TTC549 (cell line): ENCODE data around the gene OR52R1.
"Not testable (repeated sequence)": the region's sequence is repeated elsewhere in the genome, so short reads cannot be mapped to it uniquely, and the experiment has no call there.

Experiments
- FAIRE-seq: peaks from 2 replicates; lab custom pipeline; 2012; peaks lifted over from hg19 to GRCh38; lab: Jason Lieb, UNC

The OR52R1 gene

GRCh38 chr11:4804280-4804679 is at the start of gene OR52R1:
Gene OR52R1, minus strand, starts transcription at chr11:4804380. Its CDS starts 0 bp downstream, at chr11:4804380.
- FAIRE-seq: no peak

GRCh38 chr11:4851033-4851432 is 46.9 kb upstream of the OR52R1 start:
- no peak for FAIRE-seq

DNA sequence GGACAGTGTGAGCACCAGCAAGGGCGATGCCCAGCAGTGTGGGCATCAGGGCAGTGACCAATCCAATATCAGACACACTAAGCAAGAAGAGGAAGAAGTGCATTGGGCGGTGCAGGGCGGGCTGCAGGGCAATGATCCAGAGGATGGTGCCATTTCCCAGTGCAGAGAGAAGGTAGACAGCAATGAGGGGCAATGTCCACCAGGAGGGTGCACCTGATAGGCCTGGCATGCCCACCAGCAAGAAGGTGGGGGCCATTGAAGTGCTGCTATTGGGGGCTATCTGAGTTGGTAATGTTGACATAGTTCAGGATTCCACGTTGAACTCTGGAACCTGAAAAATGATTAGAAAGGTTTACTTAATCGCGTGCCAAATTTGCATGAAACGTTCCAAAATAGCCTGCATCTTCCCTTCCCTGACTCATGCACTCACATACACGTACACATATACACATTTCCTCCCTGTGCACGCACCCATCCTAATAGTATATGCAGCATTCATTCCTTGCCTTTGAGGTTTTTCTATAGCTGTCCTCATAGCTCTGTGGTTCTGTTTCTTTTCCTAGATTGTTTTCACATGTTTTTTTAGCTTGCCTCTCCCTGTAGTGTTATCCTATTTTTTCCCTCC is 44.8 kb upstream of the OR52R1 start, which contains the start of gene OR51S1:
TSS of gene OR51S1 (minus strand) at position 301 of the 625 bp plus-strand sequence. CDS start at position 301, 0 bp downstream.
- FAIRE-seq: no peak

GRCh38 chr11:4839851-4840549 is 35.8 kb upstream of the OR52R1 start:
- no peak for FAIRE-seq

- FAIRE-seq: no peak
Measured at GRCh38 chr11:4830909-4831308, 26.7 kb upstream of the OR52R1 start.

DNA sequence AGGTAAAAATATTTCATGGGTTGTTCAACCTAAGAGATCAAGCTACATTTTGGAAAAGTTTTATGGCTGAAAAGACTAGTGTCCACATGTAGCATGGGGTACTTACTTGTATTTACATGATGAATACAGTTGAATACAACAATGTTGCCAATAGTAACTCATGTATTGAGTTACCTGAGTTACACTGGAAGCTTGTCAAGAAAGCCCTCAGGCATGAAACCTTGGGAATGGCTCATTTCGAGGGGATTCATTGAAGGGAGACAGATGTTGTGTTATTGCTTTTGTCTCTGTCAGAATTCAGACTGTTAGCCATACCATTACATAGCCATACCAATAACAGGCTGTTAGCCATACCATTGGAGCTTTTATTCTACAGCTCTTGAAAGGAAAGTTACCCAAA is 26.2 kb upstream of the OR52R1 start:
- no peak for FAIRE-seq

GRCh38 chr11:4826425-4826824 is 22.2 kb upstream of the OR52R1 start:
- no peak for FAIRE-seq

DNA sequence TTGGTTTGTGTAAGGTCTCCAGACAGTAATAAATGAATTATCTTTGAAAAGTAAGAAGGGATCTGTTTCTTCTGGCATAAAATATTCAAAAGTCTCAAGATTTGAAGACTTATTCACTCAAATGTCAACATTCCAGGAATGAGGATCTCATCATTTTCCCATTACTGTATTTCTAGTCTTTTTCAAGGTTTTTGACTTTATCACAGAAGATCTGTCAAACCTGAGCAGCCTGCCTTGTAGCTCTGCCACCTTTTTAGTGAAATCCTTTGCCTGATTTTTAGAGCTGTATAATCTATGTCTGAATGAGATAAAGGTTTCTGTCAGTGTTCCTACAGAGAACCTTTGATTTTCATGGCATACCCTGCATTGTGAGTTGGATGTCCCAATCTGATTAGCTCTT is 21.0 kb upstream of the OR52R1 start:
- FAIRE-seq: no peak

- no peak for FAIRE-seq
Measured at GRCh38 chr11:4821021-4821420, 16.8 kb upstream of the OR52R1 start, which contains the start of gene OR51F2. Gene OR51F2, plus strand, starts transcription at chr11:4821321. Its CDS starts 101 bp downstream, at chr11:4821422.

DNA sequence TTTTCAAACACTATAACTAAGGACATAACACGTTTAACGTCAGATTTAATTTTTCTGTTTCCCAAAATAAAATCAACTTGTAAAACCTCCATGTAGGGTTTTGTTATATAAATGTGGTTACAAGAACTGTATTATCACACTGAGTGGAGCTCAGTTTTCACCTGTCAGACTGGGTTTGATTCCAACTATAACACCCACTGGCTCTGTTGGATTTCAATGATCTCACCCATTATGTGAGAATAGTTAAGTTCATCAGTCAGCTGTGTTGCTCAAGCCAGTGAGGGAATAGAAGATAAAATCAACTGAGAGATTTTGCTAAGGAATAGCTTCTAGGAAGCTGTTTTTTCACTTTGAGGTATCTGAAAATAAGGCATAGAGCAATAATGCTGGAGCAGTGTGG is 5.1 kb upstream of the OR52R1 start:
- no peak for FAIRE-seq

GRCh38 chr11:4808476-4808875 is 4.3 kb upstream of the OR52R1 start:
- no peak for FAIRE-seq

GRCh38 chr11:4801316-4801715 is 2.9 kb downstream of the OR52R1 start:
- FAIRE-seq: not testable (repeated sequence)

- no peak for FAIRE-seq
Measured at GRCh38 chr11:4798427-4799183, 5.6 kb downstream of the OR52R1 start.

DNA sequence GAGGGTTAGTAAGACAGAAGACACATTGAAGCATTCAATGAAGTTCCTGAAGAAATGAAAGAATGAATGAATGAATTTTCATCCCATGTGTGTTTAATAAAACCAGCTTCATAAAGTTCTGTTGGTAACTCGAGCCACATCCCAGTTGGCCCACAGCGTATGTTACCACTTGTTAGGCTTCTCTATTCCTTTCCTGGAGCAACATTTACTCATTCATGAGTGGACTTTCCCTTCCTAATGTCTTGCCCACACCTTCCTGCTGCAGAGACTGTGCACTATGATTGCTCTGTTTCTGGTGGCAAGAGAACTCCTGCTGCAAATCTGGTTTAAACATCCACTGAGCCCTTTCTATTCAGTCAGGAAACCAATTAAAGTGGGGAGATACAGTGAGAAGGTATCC is 7.0 kb downstream of the OR52R1 start:
- FAIRE-seq: no peak

DNA sequence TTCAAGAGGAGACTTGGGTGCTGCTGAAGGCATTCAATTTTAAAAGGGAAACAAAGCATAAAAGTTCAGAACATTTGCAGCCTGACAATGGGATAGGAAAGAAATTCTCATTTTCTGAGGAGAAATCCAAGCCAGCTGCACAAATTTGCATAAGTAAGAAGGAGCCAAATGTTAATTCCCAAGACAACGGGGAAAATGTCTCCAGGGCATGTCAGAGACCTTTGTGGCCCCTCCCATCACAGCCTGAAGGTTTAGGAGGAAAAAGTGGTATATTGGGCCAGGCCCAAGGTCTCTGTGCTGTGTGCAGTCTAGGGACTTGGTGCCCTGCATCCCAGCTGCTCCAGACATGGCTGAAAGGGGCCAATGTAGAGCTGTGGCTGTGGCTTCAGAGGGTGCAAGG is 21.7 kb downstream of the OR52R1 start:
- FAIRE-seq: no peak

- no peak for FAIRE-seq
Measured at GRCh38 chr11:4769838-4770237, 34.3 kb downstream of the OR52R1 start, which contains the start of gene OR51F1. Gene OR51F1, minus strand, starts transcription at chr11:4769938. Its CDS starts 0 bp downstream, at chr11:4769938.

DNA sequence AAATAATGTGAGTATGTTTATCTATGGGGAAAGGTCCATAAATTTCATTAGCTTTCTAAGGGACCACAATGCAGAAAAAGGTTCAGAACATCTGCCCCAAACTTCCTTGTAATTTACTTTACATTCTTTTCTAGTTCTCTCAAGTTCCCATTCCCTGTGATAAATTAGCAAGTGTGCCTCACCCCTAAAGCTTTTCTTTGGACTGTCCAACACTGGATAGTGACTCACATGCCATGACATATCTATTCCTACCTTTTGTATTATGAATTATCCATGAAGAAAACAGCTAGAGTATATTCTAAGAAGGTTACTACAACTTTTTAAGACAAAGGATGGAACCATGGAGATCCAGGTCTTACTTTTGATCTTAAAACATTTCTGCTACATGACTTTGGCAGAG is 36.1 kb downstream of the OR52R1 start:
- no peak for FAIRE-seq

DNA sequence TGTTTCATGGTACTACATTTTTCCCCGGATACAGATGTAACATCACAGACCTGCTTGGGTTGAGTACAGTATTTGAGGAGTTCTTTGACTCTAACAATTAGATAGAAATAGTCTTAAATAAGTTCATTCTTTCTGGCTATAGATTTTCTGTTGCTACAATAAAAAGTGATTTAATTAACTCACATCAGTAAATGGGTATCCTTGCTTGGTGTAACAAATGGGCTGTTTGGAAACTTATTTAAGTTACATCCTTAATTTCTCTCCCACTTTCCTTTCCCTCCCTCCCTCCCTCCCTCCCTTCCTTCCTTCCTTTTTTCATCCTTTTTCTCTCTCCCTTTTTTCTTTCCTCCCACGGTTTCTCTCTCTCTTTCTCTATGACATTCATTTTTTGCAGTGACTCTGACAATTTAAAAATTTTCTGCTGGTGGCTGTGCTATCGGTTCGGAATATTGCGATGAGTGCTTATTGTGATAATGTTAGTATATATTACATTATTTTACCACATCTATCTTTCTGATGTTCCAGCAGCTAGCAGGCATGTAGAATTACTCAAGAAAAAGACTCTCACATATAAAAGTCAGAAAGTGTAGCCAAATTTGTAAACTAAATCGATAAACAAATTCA is 37.6 kb downstream of the OR52R1 start:
- no peak for FAIRE-seq

GRCh38 chr11:4763096-4763495 is 41.1 kb downstream of the OR52R1 start:
- FAIRE-seq: no peak
